Kidney (tissue), 14 donors: Measurements from ENCODE around the gene KIAA0232. TPM values are rescaled to one million over a fixed set of nuclear protein-coding genes. Genes with fewer than 3 reads are reported as not detected.

Experiments
- DNase-seq, 5 donors: peaks; one replicate each; pipeline ENCODE4 v3.0.0-alpha.2; 2013 to 2020
- FAIRE-seq: peaks from 2 replicates; lab custom pipeline; 2012; peaks lifted over from hg19 to GRCh38; lab: Jason Lieb, UNC
- H3K27ac ChIP-seq, 2 donors: one replicate each; pipeline ENCODE4 v1.7.0; 2013; ENCODE audit warnings: low read depth in 2 of 2, low read length in 2 of 2, inconsistent platforms in 1 of 2
- H3K27me3 ChIP-seq: one replicate; pipeline ENCODE4 v1.7.1; 2013; ENCODE audit warnings: low read length, inconsistent platforms; ENCODE audit not compliant: control insufficient read depth, insufficient read depth
- H3K36me3 ChIP-seq, 3 donors: one replicate each; pipeline versions ENCODE4 v1.7.0 to v1.7.1; 2013; ENCODE audit warnings: low read length in 3 of 3, control low read depth in 1 of 3, inconsistent platforms in 1 of 3; ENCODE audit not compliant: insufficient read depth in 3 of 3, control insufficient read depth in 2 of 3
- H3K4me1 ChIP-seq, 3 donors: one replicate each; pipeline versions ENCODE4 v1.7.0 to v1.7.1; 2013; ENCODE audit warnings: low read length in 3 of 3, inconsistent platforms in 1 of 3, low read depth in 1 of 3; ENCODE audit not compliant: control insufficient read depth in 2 of 3, insufficient read depth in 2 of 3
- H3K4me3 ChIP-seq, 3 donors: one replicate each; pipeline versions ENCODE4 v1.7.0 to v1.8.1; 2013; ENCODE audit warnings: low read length in 3 of 3, control low read depth in 1 of 3, inconsistent platforms in 1 of 3
- H3K9ac ChIP-seq, 3 donors: one replicate each; pipeline versions ENCODE4 v1.7.0 to v1.7.1; 2013; ENCODE audit warnings: low read length in 3 of 3, control low read depth in 1 of 3, inconsistent platforms in 1 of 3
- H3K9me3 ChIP-seq, 3 donors: one replicate each; pipeline versions ENCODE4 v1.7.0 to v1.7.1; 2013; ENCODE audit warnings: low read length in 3 of 3, control low read depth in 1 of 3, inconsistent platforms in 1 of 3; ENCODE audit not compliant: control insufficient read depth in 2 of 3, insufficient read depth in 1 of 3
- intact Hi-C: fragments of 100-400 bp; cut with DNase I; formaldehyde crosslinking; loops from one replicate; pipeline ENCODE4 v1.11.1; 2022
- polyA plus RNA-seq: library from polyadenylated mRNA; stranded (reverse); fragments of 350-450 nt; fragmentation: Illumina TruSeq; extraction: RNeasy Lipid Tissue Mini Kit (QIAGEN cat#74804); gene quantifications from one replicate; pipeline ENCODE4 v1.2.3, GENCODE V29; 2014; ENCODE audit warnings: low read depth, low replicate concordance; ENCODE audit not compliant: insufficient read depth
- total RNA-seq: library from RNA; stranded (reverse); fragmentation: NEBNext Ultra II Directional; extraction: Animal tissue kit (Norgen Biotek cat#: 25700); gene quantifications from one replicate; pipeline ENCODE4 v1.2.1, GENCODE V29; 2021
- TF ChIP-seq, protein P1 (sequence below): IDR thresholded peaks from 3 replicates; pipeline ENCODE4 v1.5.1; 2012; ENCODE audit warnings: mild to moderate bottlenecking, moderate library complexity, borderline replicate concordance; ENCODE audit not compliant: insufficient read depth; ENCODE audit errors: extremely low read depth
- donor health status: control.
- donor health status: control.
- donor health status: control.
- donor health status: control.
- donor health status: control.
- donor health status: DM: yes; HTN: yes; CAD: no.
- donor health status: Normal renal cell carcinoma (clear cell type).

The KIAA0232 gene
- total and polyA plus RNA-seq, 2 donors from 2014 or later = 14.0 to 39.9 TPM

DNA sequence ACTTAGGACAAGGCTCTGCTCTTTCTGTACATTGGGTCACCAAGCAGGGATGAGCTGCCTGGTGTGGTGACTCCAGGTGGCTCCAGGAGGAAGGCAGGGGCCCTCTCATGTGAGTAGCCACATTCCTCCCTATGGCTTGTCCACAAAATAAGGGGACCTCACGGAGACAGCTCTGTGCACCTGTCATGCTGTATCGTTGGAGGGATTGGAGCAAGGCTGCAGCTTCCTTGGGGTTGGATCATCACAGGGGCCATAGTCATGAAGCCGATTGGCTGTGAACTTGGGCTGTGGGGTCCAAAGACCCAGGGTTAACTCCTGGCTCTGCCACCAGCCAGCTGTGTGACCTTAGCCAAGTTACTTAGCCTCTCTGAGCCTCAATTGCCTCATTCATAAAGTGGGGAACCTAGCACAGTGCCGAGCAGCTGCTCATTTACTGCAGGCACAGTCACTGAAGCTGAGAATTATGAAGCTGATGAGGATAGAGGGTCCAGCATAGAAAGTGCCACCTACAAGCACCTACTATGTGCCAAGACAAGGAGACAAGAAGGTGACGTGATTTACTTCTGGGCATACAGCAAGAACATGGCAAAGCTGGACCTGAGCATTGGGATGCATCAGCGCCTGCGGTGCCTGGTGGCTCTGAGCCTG, 11.8 kb upstream of the KIAA0232 start:
- no peak overlapping the region for H3K9ac ChIP-seq
- intact Hi-C loops = no loop called here

DNA sequence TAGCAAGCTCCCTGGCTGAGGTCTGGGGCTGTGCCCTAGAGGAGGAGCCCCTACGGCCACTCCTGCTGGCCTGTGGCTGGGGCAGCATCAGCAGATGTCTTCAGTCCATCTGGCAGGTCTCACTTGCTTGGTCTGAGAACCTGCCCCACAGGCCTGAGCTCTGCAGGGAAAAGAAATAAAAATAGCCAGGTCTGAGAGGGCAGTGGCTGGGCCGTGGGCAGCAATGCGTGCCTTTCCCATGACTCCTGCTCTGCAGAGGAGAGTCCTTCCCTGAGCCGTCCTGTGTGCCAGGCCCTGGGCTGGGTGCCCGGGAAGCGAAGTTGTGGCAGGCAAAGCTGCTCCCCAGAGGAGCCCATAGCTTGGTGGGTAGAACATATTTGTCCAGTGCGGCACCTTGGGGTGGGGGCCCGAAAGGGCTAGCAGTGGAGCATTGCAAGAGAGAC, 11.3 kb upstream of the KIAA0232 start:
- no peaks in the 10 kb centered on the region for H3K27me3 ChIP-seq
- intact Hi-C loops = no loop called here
- DNase-seq (peak in 3 of 5 donors; percentile 27 to 87 (median 58)), FAIRE-seq (no peak)
- H3K4me3 ChIP-seq = no peak overlapping the region
- peaks cover 0 to 7% (median 4%) of the 10 kb centered on the region in 3 donors for H3K4me1 ChIP-seq
- H3K27ac ChIP-seq = peak overlapping the region; percentile 45 to 55
- TF ChIP-seq, protein P1, sequence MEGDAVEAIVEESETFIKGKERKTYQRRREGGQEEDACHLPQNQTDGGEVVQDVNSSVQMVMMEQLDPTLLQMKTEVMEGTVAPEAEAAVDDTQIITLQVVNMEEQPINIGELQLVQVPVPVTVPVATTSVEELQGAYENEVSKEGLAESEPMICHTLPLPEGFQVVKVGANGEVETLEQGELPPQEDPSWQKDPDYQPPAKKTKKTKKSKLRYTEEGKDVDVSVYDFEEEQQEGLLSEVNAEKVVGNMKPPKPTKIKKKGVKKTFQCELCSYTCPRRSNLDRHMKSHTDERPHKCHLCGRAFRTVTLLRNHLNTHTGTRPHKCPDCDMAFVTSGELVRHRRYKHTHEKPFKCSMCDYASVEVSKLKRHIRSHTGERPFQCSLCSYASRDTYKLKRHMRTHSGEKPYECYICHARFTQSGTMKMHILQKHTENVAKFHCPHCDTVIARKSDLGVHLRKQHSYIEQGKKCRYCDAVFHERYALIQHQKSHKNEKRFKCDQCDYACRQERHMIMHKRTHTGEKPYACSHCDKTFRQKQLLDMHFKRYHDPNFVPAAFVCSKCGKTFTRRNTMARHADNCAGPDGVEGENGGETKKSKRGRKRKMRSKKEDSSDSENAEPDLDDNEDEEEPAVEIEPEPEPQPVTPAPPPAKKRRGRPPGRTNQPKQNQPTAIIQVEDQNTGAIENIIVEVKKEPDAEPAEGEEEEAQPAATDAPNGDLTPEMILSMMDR = no peak
- H3K36me3 ChIP-seq = no peaks in the 10 kb centered on the region
- H3K9ac ChIP-seq = peak overlapping the region in 1 of 3 donors; percentile 5
- no peaks in the 10 kb centered on the region for H3K9me3 ChIP-seq

More for the DNA sequence above, 11.8 kb upstream of the KIAA0232 start:
- Histone ChIP-seq H3K4me3 (no peak overlapping the region), H3K27ac (peak overlapping the region; percentile 45 to 51), H3K27me3 (no peaks in the 10 kb centered on the region), H3K4me1 (peaks cover 0 to 7% (median 4%) of the 10 kb centered on the region in 3 donors), H3K36me3 (no peaks in the 10 kb centered on the region), H3K9me3 (no peaks in the 10 kb centered on the region)
- DNase-seq = no peak
- FAIRE-seq = no peak
- TF ChIP-seq, protein P1 = no peak

DNA sequence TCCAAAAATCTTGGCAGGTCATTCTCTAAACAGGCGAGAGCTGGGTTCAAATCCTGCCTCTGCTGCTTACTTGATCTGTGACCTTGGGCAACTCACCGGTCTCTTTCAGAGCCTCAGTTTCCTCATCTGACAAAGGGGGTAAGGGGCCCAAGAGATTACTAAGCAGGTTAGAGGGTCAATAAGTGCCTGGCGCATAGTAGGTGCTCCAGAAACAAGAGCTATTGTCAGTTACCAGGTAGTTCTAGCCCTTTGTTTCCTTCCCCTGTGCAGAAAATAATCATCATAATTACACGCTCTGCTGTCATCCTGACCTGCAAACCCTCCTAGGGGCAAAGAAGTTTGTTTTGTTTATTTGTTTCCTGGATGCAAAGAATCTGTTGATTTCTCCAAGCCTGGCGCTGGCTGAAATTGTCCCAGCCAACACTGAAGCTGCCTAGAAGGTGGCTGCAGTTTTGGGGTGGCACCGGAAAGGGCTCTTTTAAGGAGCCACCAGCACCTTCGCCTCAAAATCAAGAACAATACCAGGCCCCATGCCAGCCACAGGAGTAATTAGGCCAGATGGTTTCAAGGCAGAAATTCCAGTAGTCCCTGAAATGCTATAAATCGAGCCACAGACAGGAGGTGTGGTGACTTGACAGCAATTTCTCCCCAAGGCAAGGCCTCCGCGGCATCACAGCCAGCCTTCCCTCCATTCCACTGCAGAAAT, 10.2 kb upstream of the KIAA0232 start:
- Histone ChIP-seq H3K27me3 (no peaks in the 10 kb centered on the region), H3K9ac (no peak overlapping the region), H3K27ac (no peak overlapping the region), H3K4me1 (peaks cover 0 to 7% (median 4%) of the 10 kb centered on the region in 3 donors), H3K4me3 (no peak overlapping the region), H3K9me3 (no peaks in the 10 kb centered on the region), H3K36me3 (no peaks in the 10 kb centered on the region)
- intact Hi-C loops = no loop called here
- FAIRE-seq (no peak), DNase-seq (peak in 3 of 5 donors; percentile 52 to 78 (median 69))
- TF ChIP-seq, protein P1 = no peak
